ENCODE data around the gene ACSF3. TPM values are rescaled to one million over a fixed set of nuclear protein-coding genes. Genes with fewer than 3 reads are reported as not detected.
A peak's percentile ranks its signal among the peaks of the same experiment; 100 is the strongest.

ACSF3 gene
- total and polyA plus RNA-seq, 7 donors = 13.4 to 26.5 (median 16.2) TPM

DNA sequence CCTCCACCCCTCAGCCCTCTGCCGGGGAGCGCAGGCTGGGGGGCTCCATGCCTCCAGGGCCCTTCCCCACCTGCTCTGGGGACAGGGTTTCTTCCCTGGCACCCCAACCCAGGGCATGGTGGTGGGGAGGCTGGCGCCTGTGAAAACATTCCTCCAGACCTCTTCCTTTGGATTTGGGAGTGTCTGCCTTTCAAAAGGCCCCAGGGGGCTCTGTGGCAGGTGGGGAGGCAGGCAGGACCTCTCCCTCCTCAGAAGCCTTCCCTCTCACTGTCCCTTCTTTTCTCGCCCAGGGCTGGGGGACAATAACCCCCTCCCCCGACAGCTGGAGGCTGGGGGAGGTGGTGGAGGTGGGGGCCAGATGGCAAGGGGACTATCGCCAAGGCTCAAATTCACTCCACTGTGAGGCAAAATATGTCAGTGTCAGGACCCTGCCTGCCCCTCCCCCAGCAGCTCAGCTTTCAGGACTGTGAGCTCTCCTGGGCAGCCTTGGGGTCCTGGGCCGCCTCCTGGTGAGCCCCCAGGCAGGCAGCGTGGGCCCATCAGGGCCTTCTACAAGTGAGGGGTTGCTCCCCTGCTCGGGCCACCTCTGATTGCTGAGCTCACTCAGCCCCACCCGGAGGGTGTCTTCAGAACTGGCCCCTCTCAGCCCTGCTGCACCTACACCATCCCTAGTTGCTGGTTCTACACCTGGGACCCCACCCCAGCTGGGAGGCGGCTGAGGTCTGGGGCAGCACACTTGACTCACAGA is 79.7 kb downstream of the ACSF3 start:
- Histone ChIP-seq H3K4me1 (peaks cover 43% of the 10 kb centered on the region), H3K36me3 (ENCODE audit: insufficient read depth in 1 of 2, low read depth in 1 of 2) (no peaks in the 10 kb centered on the region), H3K27ac (peak overlapping the region; percentile 95), H3K4me3 (peak overlapping the region; percentile 87), H3K9me3 (no peaks in the 10 kb centered on the region), H3K27me3 (ENCODE audit: insufficient read depth in 3 of 3, low read length in 2 of 3) (peaks cover 0 to 8% (median 0%) of the 10 kb centered on the region in 3 donors)
- intact Hi-C loops (cut with DNase I) = loop anchor here in 1 of 2 donors (5.0 kb wide), 1 partner anchor 44 kb away; the partner anchor contains the start of gene ZNF778
- WGBS, 3 donors = 44 to 47% (median 45%) methylated on average over 9 to 11 of the region's 11 CpGs
- TF ChIP-seq, protein P1, sequence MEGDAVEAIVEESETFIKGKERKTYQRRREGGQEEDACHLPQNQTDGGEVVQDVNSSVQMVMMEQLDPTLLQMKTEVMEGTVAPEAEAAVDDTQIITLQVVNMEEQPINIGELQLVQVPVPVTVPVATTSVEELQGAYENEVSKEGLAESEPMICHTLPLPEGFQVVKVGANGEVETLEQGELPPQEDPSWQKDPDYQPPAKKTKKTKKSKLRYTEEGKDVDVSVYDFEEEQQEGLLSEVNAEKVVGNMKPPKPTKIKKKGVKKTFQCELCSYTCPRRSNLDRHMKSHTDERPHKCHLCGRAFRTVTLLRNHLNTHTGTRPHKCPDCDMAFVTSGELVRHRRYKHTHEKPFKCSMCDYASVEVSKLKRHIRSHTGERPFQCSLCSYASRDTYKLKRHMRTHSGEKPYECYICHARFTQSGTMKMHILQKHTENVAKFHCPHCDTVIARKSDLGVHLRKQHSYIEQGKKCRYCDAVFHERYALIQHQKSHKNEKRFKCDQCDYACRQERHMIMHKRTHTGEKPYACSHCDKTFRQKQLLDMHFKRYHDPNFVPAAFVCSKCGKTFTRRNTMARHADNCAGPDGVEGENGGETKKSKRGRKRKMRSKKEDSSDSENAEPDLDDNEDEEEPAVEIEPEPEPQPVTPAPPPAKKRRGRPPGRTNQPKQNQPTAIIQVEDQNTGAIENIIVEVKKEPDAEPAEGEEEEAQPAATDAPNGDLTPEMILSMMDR (IDR thresholded peaks at IDR 0.05) = no peak
- ATAC-seq = no peak
- DNase-seq = no peak

DNA sequence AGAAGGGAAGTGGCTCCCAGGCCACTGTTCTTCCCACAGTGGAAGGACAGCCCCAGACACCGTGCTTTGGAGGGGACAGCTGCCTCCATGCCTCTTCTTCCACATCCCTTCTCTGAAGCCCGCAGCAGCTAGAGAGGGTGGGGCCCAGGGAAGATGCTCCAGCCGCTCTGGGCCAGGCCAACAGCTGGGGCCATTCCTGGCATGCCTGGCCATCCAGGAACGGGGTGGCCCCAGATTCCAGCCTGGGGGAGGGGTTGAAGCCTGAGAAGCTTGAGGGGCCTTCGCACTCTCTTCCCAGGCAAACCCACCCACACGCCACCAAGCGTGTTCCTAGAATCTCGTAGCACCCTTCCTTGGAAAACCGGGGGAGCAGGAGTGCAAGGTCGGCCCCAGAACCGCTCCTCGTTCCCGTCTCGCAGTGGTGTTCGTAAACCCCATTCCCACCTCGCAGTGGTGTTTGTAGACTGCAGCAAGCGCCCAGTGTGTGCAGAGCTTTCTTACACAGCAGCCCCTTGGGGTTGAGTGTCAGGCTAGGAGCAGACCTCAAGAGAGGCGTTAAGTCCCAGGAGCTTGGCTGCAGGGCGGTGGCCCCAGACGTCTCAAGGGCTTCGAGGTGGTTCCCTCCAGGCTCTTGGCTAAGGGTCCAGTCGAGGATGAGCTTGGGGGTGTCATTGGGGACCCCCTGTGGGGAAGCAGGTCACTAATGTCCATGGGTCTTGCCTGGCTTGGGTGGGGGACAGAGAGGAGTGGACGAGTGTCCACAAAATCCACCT is 80.6 kb downstream of the ACSF3 start:
- Histone ChIP-seq H3K27me3 (ENCODE audit: insufficient read depth in 3 of 3, low read length in 2 of 3) (peaks cover 0 to 3% (median 0%) of the 10 kb centered on the region in 3 donors), H3K4me1 (peaks cover 43% of the 10 kb centered on the region), H3K4me3 (peak overlapping the region; percentile 87), H3K36me3 (ENCODE audit: insufficient read depth in 1 of 2, low read depth in 1 of 2) (peaks cover 0 to 2% of the 10 kb centered on the region in 2 donors), H3K27ac (peak overlapping the region; percentile 95), H3K9me3 (no peaks in the 10 kb centered on the region)
- DNase-seq (no peak), ATAC-seq (no peak)
- WGBS, 3 donors = 47 to 60% (median 49%) methylated on average over 21 to 23 of the region's 23 CpGs
- intact Hi-C loops (cut with DNase I) = loop anchor here in 1 of 2 donors (5.0 kb wide), 1 partner anchor 43 kb away; the partner anchor contains the start of gene ZNF778
- TF ChIP-seq, protein P1 (IDR thresholded peaks at IDR 0.05) = no peak

DNA sequence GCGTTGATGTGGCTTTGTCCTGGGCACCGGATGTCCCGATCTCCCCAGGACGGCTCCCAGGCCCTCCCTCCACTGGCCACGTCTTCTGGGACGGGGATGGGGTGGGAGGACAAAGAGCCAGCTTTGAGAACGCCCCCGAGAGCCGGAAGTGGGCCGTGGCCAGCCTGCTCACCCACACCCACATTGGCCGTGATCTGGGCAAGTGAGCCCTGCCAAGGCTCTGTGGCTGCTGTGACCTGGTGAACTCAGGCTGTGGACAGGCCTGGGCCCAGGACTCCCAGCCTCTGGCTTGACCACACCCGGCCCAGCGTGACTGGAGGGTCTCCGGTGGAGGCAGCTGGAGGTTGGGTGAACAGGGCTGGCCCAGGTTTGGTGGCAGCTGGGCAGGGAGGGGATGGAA is 81.2 kb downstream of the ACSF3 start:
- peaks cover 43% of the 10 kb centered on the region for H3K4me1 ChIP-seq
- H3K36me3 ChIP-seq (ENCODE audit: insufficient read depth in 1 of 2, low read depth in 1 of 2) = peaks cover 0 to 9% of the 10 kb centered on the region in 2 donors
- DNase-seq (no peak), ATAC-seq (peak in 3 of 4 donors; percentile 3 to 39 (median 14))
- H3K27ac ChIP-seq = peak overlapping the region; percentile 95
- peaks cover 0 to 3% (median 0%) of the 10 kb centered on the region in 3 donors for H3K27me3 ChIP-seq (ENCODE audit: insufficient read depth in 3 of 3, low read length in 2 of 3)
- intact Hi-C loops (cut with DNase I) = loop anchor here in 1 of 2 donors (5.0 kb wide), 1 partner anchor 42 kb away; the partner anchor contains the start of gene ZNF778
- TF ChIP-seq, protein P1 (IDR thresholded peaks at IDR 0.05) = no peak
- 34 to 51% (median 36%) methylated on average over 13 to 14 of the region's 14 CpGs for WGBS, 3 donors
- H3K4me3 ChIP-seq = peak overlapping the region; percentile 87
- H3K9me3 ChIP-seq = no peaks in the 10 kb centered on the region

DNA sequence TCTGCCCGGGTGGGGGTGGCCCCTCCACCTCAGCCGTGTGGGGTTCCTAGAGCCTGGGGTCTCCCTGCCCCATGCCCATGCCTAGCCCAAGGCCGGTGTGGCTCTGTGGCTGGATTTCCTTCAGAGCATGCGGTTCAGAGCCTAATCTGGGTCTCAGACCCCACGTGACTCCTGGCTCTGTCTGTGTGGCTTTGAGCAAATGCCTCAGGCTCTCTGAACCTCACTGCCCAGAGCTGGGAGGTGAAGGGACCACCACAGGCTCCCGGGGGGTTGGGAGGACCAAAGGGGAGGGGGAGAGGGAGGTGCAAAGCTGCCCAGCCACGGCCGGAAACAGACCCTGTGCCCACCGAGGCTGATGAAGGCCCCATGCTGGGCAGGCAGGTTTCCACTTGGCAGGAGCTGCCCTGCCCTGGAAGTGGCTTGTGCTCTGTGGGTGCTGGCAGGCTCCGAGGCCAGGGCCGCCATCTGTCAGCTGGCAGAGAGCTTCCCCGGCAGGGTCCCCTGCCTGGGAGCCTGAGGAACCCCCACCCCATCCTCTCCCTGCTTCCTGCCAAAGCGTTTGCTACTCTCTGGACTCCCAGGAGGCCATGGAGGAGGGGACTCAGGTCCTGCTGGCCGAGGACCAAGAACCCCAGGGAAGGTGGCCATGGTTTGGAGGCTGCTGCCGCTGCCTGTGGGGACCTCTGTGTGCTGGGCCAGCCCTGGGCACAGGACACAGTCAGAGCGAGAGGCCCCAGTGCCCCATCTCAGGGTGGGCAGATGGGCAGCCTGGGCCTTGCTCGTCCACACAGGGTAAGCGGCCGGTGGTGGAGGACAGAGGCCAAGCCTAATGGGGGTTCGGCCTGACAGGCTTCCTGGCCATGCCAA is 81.9 kb downstream of the ACSF3 start:
- ATAC-seq (peak in 1 of 4 donors; percentile 29), DNase-seq (no peak)
- Histone ChIP-seq H3K9me3 (no peaks in the 10 kb centered on the region), H3K4me3 (peak overlapping the region; percentile 87), H3K27me3 (ENCODE audit: insufficient read depth in 3 of 3, low read length in 2 of 3) (peaks cover 0 to 3% (median 0%) of the 10 kb centered on the region in 3 donors), H3K4me1 (peaks cover 43% of the 10 kb centered on the region), H3K27ac (peak overlapping the region; percentile 95), H3K36me3 (ENCODE audit: insufficient read depth in 1 of 2, low read depth in 1 of 2) (peaks cover 0 to 15% of the 10 kb centered on the region in 2 donors)
- 14 to 28% (median 20%) methylated on average over 15 to 20 of the region's 20 CpGs for WGBS, 3 donors
- intact Hi-C loops (cut with DNase I) = no loop called here
- TF ChIP-seq, protein P1 (IDR thresholded peaks at IDR 0.05) = no peak
